Cardiac muscle cell (in vitro differentiated cells and primary cell): ENCODE measurements around the gene HDAC4. TPM values are rescaled to one million over a fixed set of nuclear protein-coding genes. Genes with fewer than 3 reads are reported as not detected.

Source experiments
- DNase-seq, 2 donors: peaks; one replicate each; pipeline versions ENCODE4 v3.0.0 to v3.0.0-alpha.2; 2010 to 2017; ENCODE audit warnings: low read depth in 1 of 2, low spot score in 1 of 2
- H3K27ac ChIP-seq: fragments of 200-600 bp; sonication (generic); 2 replicates; pipeline ENCODE4 v1.5.1; 2016
- H3K27me3 ChIP-seq: fragments of 200-600 bp; sonication (generic); 2 replicates; pipeline ENCODE4 v1.6.0; 2016; ENCODE audit warnings: control low read depth
- H3K36me3 ChIP-seq: fragments of 200-600 bp; sonication (generic); 2 replicates; pipeline ENCODE4 v1.5.1; 2016; ENCODE audit warnings: control low read depth
- H3K4me1 ChIP-seq: fragments of 200-600 bp; sonication (generic); 2 replicates; pipeline ENCODE4 v1.8.1; 2017; ENCODE audit warnings: low read depth, mild to moderate bottlenecking, mixed run types
- H3K4me3 ChIP-seq: fragments of 200-600 bp; sonication (generic); 2 replicates; pipeline ENCODE4 v1.5.1; 2016; ENCODE audit warnings: mild to moderate bottlenecking
- H3K9me3 ChIP-seq: fragments of 200-600 bp; sonication (generic); 2 replicates; pipeline ENCODE4 v1.5.1; 2017; ENCODE audit warnings: low read depth, mild to moderate bottlenecking, control low read depth
- polyA plus RNA-seq: library from polyadenylated mRNA; unstranded; fragments of >200 nt; fragmentation: Nextera tagmentation; extraction: Ambion mirVana; gene quantifications from 2 replicates; pipeline ENCODE4 v1.2.1, GENCODE V29; 2016
- total RNA-seq: library from RNA; depleted of rRNA; stranded (reverse); fragments of >200 nt; gene quantifications from 2 replicates; pipeline ENCODE4 v1.2.3, GENCODE V29; 2016
- TF ChIP-seq, protein P1 (sequence below): IDR thresholded peaks from 2 replicates; pipeline ENCODE4 v1.5.1; 2012; ENCODE audit warnings: low read depth, mild to moderate bottlenecking, low read length

HDAC4 gene
- total and polyA plus RNA-seq, 2 experiments from 2014 or later: 7.0 to 41.6 TPM

- no peaks in the 10 kb centered on the region for H3K27me3 ChIP-seq
- H3K4me1 ChIP-seq: no peaks in the 10 kb centered on the region
- TF ChIP-seq, protein P1, sequence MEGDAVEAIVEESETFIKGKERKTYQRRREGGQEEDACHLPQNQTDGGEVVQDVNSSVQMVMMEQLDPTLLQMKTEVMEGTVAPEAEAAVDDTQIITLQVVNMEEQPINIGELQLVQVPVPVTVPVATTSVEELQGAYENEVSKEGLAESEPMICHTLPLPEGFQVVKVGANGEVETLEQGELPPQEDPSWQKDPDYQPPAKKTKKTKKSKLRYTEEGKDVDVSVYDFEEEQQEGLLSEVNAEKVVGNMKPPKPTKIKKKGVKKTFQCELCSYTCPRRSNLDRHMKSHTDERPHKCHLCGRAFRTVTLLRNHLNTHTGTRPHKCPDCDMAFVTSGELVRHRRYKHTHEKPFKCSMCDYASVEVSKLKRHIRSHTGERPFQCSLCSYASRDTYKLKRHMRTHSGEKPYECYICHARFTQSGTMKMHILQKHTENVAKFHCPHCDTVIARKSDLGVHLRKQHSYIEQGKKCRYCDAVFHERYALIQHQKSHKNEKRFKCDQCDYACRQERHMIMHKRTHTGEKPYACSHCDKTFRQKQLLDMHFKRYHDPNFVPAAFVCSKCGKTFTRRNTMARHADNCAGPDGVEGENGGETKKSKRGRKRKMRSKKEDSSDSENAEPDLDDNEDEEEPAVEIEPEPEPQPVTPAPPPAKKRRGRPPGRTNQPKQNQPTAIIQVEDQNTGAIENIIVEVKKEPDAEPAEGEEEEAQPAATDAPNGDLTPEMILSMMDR: no peak
Observed at GRCh38 chr2:239192456-239192855, 208.4 kb downstream of the HDAC4 start.

GRCh38 chr2:239190921-239191885, 209.6 kb downstream of the HDAC4 start:
- TF ChIP-seq, protein P1: no peak
- H3K27ac ChIP-seq: no peak overlapping the region
- DNase-seq: no peak
- no peaks in the 10 kb centered on the region for H3K27me3 ChIP-seq
- H3K9me3 ChIP-seq: no peaks in the 10 kb centered on the region
- no peak overlapping the region for H3K4me3 ChIP-seq
- no peaks in the 10 kb centered on the region for H3K4me1 ChIP-seq
- no peaks in the 10 kb centered on the region for H3K36me3 ChIP-seq

More at GRCh38 chr2:239192456-239192855, 208.4 kb downstream of the HDAC4 start:
- no peak overlapping the region for H3K27ac ChIP-seq
- no peak for DNase-seq
- H3K9me3 ChIP-seq: no peaks in the 10 kb centered on the region
- H3K4me3 ChIP-seq: no peak overlapping the region
- H3K36me3 ChIP-seq: no peaks in the 10 kb centered on the region

GRCh38 chr2:239190361-239190760, 210.5 kb downstream of the HDAC4 start:
- Histone ChIP-seq H3K9me3 (no peaks in the 10 kb centered on the region), H3K4me3 (no peak overlapping the region), H3K36me3 (no peaks in the 10 kb centered on the region), H3K27ac (no peak overlapping the region), H3K4me1 (no peaks in the 10 kb centered on the region), H3K27me3 (no peaks in the 10 kb centered on the region)
- DNase-seq: no peak
- TF ChIP-seq, protein P1: no peak

DNA sequence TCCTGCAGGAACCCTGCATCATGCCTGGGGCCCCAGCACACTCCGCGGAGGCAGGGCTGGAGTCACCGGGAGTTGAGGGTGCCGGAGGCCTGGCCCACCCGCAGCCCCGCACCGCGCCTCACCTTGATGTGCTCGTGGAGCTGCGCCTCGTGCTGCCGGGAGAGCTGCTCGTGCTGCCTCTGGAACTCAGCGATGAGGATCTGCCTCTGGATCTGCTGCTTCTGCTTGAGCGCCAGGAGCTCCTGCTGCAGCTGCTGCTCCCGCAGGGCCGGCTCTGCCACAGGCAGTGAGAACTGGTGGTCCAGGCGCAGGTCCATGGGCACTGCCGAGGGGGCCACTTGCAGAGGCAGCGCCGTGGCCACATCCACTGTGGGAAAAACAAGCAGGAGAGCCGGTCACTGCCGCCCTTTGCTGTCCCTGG, 211.1 kb downstream of the HDAC4 start:
- Histone ChIP-seq H3K27me3 (no peaks in the 10 kb centered on the region), H3K27ac (no peak overlapping the region), H3K4me3 (no peak overlapping the region), H3K9me3 (no peaks in the 10 kb centered on the region), H3K4me1 (no peaks in the 10 kb centered on the region), H3K36me3 (no peaks in the 10 kb centered on the region)
- no peak for DNase-seq
- TF ChIP-seq, protein P1: no peak

DNA sequence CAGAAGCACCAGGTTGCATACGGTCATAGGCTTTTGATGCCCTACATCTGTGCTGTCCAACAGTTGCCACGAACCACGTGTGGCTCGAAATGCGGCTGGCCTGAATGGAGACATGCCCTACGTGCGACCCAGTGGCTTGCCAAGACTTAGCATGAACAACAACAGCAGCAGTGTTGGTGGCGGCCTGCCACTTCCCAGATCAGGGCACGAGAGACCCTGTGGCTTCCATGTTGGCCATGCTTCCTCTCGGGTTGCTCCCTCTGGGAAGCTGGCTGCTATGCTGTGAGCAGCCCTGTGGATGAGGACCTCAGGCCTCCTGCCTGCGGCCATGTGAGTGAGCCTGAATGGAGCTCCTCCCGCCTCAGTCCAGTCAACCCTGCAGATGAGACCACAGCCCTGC, 212.3 kb downstream of the HDAC4 start:
- Histone ChIP-seq H3K4me1 (no peaks in the 10 kb centered on the region), H3K4me3 (no peak overlapping the region)
- DNase-seq: no peak

More for the DNA sequence above, 212.3 kb downstream of the HDAC4 start:
- TF ChIP-seq, protein P1: no peak
- no peaks in the 10 kb centered on the region for H3K36me3 ChIP-seq
- no peaks in the 10 kb centered on the region for H3K9me3 ChIP-seq
- no peaks in the 10 kb centered on the region for H3K27me3 ChIP-seq
- no peak overlapping the region for H3K27ac ChIP-seq
